Transverse colon (tissue), 4 donors: Measurements from ENCODE around the gene RELT. TPM values are rescaled to one million over a fixed set of nuclear protein-coding genes. Genes with fewer than 3 reads are reported as not detected.

ENCODE experiments used
- DNase-seq: peaks from one replicate; pipeline ENCODE4 v3.0.0-alpha.2; 2019
- H3K27ac ChIP-seq, 4 donors: fragments of 200-600 bp; sonication (generic); 2 replicates each; pipeline ENCODE4 v1.5.1; 2016 to 2018; ENCODE audit warnings: inconsistent platforms in 4 of 4
- H3K27me3 ChIP-seq: fragments of 200-600 bp; sonication (generic); 2 replicates; pipeline ENCODE4 v1.5.1; 2017; ENCODE audit warnings: inconsistent platforms
- H3K36me3 ChIP-seq, 4 donors: fragments of 200-600 bp; sonication (generic); 2 replicates each; pipeline ENCODE4 v1.5.1; 2017 to 2019; ENCODE audit warnings: inconsistent platforms in 4 of 4
- H3K4me1 ChIP-seq, 4 donors: fragments of 200-600 bp; sonication (generic); 2 replicates each; pipeline ENCODE4 v1.5.1; 2017 to 2020; ENCODE audit warnings: inconsistent platforms in 4 of 4
- H3K4me3 ChIP-seq, 4 donors: fragments of 200-600 bp; sonication (generic); 1 replicate in 1 of 4; 2 replicates in 3 of 4; pipeline versions ENCODE4 v1.5.1 to v1.6.1; 2017 to 2019; ENCODE audit warnings: inconsistent platforms in 4 of 4
- H3K9me3 ChIP-seq, 2 donors: fragments of 200-600 bp; sonication (generic); 2 replicates each; pipeline ENCODE4 v1.5.1; 2017 to 2019; ENCODE audit warnings: inconsistent platforms in 2 of 2
- CTCF ChIP-seq, 5 experiments: fragments of 200-600 bp in 3 of 5; fragments of 450-650 bp in 2 of 5; sonication (generic) in 3 of 5; IDR thresholded peaks; 1 replicate in 2 of 5; 2 replicates in 3 of 5; pipeline ENCODE4 v1.5.1; 2016 to 2017; ENCODE audit warnings: antibody characterized with exemption in 5 of 5, inconsistent platforms in 3 of 5, mild to moderate bottlenecking in 2 of 5, moderate library complexity in 1 of 5
- EP300 ChIP-seq: sonication (generic); formaldehyde crosslinking; IDR thresholded peaks from one replicate; pipeline ENCODE4 v1.6.1; 2017; ENCODE audit warnings: antibody characterized with exemption, low read depth
- POLR2A ChIP-seq: fragments of 450-650 bp; IDR thresholded peaks from one replicate; pipeline ENCODE4 v1.6.1; 2016; ENCODE audit warnings: antibody characterized with exemption, mild to moderate bottlenecking, moderate library complexity
- POLR2AphosphoS5 ChIP-seq, 3 donors: sonication (generic); formaldehyde crosslinking; IDR thresholded peaks; one replicate each; pipeline ENCODE4 v1.6.1; 2016; ENCODE audit warnings: antibody characterized with exemption in 3 of 3
- WGBS, 2 donors: methylation state at CpG; one replicate each; pipeline ENCODE4 v1.1.5; 2018; ENCODE audit warnings: low coverage in 1 of 2; 5-methylcytosine and 5-hydroxymethylcytosine counted together
- in situ Hi-C, 4 donors: fragments of 200-750 bp; cut with MboI; loops; one replicate each; pipeline versions ENCODE4 v1.15.0 to v1.15.1; 2017; ENCODE audit warnings: low sequenced_read_pairs in 3 of 4, low pct_ligation_motif_present in 1 of 4, low pct_unique_long_range_greater_than_20kb in 1 of 4
- intact Hi-C: fragments of 100-400 bp; cut with DNase I; formaldehyde crosslinking; loops from one replicate; pipeline ENCODE4 v1.15.1; 2023; ENCODE audit warnings: low total_unique reads
- total RNA-seq, 4 donors: library from RNA; depleted of rRNA; stranded (reverse); fragments of >200 nt; gene quantifications; one replicate each; pipeline ENCODE4 v1.1.0, GENCODE V29; 2016

RELT gene
- total RNA-seq, 4 donors from 2014 or later: 2.0 to 10.1 (median 6.1) TPM

- H3K9me3 ChIP-seq: no peaks in the 10 kb centered on the region
- H3K4me3 ChIP-seq: no peak overlapping the region
- peak; percentile 87 for DNase-seq
- H3K4me1 ChIP-seq: peaks cover 33 to 68% (median 43%) of the 10 kb centered on the region in 4 donors
- in situ Hi-C loops: no loop called here
- no peaks in the 10 kb centered on the region for H3K36me3 ChIP-seq
- TF ChIP-seq CTCF (IDR thresholded peaks at IDR 0.05): peak; percentile 91 to 100 (median 99)
- TF ChIP-seq EP300: no peak
- no peak for TF ChIP-seq POLR2A
- intact Hi-C loops: loop anchor here (1.0 kb wide), 1 partner anchor 28 kb away; no protein-coding TSS in a partner anchor
- no peaks in the 10 kb centered on the region for H3K27me3 ChIP-seq
- H3K27ac ChIP-seq: peak overlapping the region; percentile 61 to 84 (median 73)
- WGBS, 2 donors: 7 to 16% methylated on average over 3 to 4 of the region's 4 CpGs
Observed at GRCh38 chr11:73335204-73335923, 40.8 kb upstream of the RELT start.

- DNase-seq: no peak
- TF ChIP-seq CTCF (IDR thresholded peaks at IDR 0.05): no peak
- no peaks in the 10 kb centered on the region for H3K9me3 ChIP-seq
- no peak overlapping the region for H3K4me3 ChIP-seq
- intact Hi-C loops (no loop called here), in situ Hi-C loops (no loop called here)
- WGBS, 2 donors: 85% methylated on average over 2 of the region's 2 CpGs; no CpG with 5 or more reads in 1 of the 2 donors
- H3K27ac ChIP-seq: peak overlapping the region in 3 of 4 donors; percentile 47 to 66 (median 54)
- peaks cover 20 to 45% (median 25%) of the 10 kb centered on the region in 4 donors for H3K4me1 ChIP-seq
- no peaks in the 10 kb centered on the region for H3K27me3 ChIP-seq
- no peaks in the 10 kb centered on the region for H3K36me3 ChIP-seq
Observed at GRCh38 chr11:73337846-73338245, 38.4 kb upstream of the RELT start.

DNA sequence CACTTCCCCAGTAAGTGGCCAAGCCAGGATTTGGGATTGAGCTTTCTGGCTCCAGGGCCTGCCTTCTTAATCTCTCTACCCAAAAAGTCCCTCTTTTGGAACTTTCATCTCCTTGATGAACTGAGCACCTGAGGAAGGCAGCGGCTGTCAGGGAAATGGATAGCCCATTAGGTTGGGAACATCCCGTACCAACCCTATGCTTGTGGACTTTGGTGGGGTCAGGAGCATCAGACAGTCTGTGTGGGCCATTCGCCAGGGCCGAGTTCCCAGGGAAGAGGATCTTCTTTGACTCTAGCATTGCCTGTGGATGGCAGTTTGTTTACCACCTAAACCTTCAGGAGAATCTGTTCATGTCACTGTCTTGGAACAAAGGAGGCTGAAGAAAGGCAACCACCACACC, 37.9 kb upstream of the RELT start:
- Histone ChIP-seq H3K27me3 (no peaks in the 10 kb centered on the region), H3K27ac (peak overlapping the region in 3 of 4 donors; percentile 47 to 66 (median 54)), H3K4me1 (peaks cover 21 to 45% (median 25%) of the 10 kb centered on the region in 4 donors), H3K9me3 (no peaks in the 10 kb centered on the region), H3K4me3 (no peak overlapping the region), H3K36me3 (no peaks in the 10 kb centered on the region)
- no peak for DNase-seq
- WGBS, 2 donors: 77% methylated on average over 4 of the region's 4 CpGs; no CpG with 5 or more reads in 1 of the 2 donors
- TF ChIP-seq EP300: peak; percentile 19
- TF ChIP-seq CTCF (IDR thresholded peaks at IDR 0.05): no peak
- peak in 2 of 3 donors; percentile 23 to 30 for TF ChIP-seq POLR2AphosphoS5 (IDR thresholded peaks at IDR 0.05)
- in situ Hi-C loops: no loop called here
- intact Hi-C loops: no loop called here

DNA sequence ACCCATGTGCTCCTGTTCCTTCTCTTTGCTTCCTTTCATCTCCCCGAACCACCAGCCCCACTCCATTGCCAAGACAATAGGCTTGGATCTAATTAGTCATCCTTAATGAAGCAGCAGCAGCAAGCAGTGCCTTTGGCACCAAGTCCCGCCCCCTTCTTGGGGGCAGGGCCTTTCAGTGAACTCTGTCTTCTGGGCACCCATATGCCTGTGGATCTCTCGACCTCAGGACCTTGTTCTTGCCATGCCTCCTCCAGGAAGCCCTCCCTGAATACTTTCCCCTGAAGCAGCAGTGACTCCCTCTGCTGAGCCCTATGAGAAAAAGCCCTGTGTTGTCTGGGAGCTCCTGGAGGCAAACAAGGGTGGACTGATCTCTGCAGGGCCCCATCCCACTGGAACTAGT, 36.0 kb upstream of the RELT start:
- no peaks in the 10 kb centered on the region for H3K27me3 ChIP-seq
- DNase-seq: no peak
- TF ChIP-seq POLR2A (no peak), EP300 (no peak), POLR2AphosphoS5 (IDR thresholded peaks at IDR 0.05) (no peak), CTCF (IDR thresholded peaks at IDR 0.05) (no peak)
- H3K9me3 ChIP-seq: no peaks in the 10 kb centered on the region
- peak overlapping the region in 1 of 4 donors; percentile 0 for H3K27ac ChIP-seq
- WGBS, 2 donors: 57 to 60% methylated on average over 1 to 3 of the region's 3 CpGs
- H3K36me3 ChIP-seq: no peaks in the 10 kb centered on the region
- no peak overlapping the region for H3K4me3 ChIP-seq
- peaks cover 7 to 33% (median 25%) of the 10 kb centered on the region in 4 donors for H3K4me1 ChIP-seq
- in situ Hi-C loops: loop anchor here in 1 of 4 donors (5.0 to 10.0 kb wide), 2 partner anchors 33 to 55 kb away; partner anchors contain the start of gene ARHGEF17
- intact Hi-C loops: no loop called here
